GM21717 (cell line): Measurements from ENCODE around the gene HIRA.
"Not testable (repeated sequence)": the region's sequence is repeated elsewhere in the genome, so short reads cannot be mapped to it uniquely, and the experiment has no call there.

Source experiments
- ATAC-seq: cut with Tn5 transposase; IDR thresholded peaks from one replicate; pipeline ENCODE4 v1.9.1; 2021; ENCODE audit warnings: mild to moderate bottlenecking, moderate library complexity; ENCODE audit not compliant: unreplicated experiment

HIRA gene

GRCh38 chr22:19463491-19464469 is 32.2 kb upstream of the HIRA start:
- no peak for ATAC-seq

GRCh38 chr22:19463008-19463407 is 31.5 kb upstream of the HIRA start:
- ATAC-seq, result no peak

DNA sequence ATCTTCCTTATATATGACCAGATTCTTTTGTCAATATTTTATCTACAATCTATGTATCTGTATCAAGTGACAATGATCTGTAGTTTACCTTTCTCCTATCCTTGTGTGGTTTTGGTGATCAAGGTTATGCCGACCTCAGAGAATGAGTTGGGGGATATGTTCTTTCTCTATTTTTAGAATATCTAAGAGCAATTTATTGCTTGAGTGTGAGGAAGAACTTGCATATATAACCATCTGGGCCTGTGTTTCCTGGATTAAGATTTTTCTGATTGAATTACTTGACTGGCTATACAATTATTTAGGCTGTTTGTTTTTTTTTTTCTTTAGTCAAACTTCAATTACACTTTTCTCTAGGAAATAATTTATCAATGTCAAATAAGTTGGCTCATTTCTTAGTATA is 30.0 kb upstream of the HIRA start:
- ATAC-seq, result no peak

DNA sequence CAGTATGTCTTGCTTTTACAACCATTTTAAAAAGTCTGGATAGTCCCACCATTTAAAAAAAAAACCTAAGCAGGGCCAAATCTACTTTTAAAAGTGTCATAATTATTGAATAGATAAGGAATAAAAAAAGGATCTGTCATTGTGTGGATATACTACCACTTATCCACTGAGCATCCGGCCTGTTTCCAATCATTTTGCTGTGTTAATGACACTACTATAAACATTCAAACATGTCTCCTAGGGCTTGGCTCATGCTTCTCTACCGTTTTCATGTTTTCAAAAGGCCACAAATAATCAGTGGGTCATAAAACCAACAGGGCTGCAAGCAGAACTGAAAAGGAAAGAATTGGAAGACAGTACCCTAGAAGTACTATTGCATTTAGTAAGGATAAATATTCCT is 28.5 kb upstream of the HIRA start:
- no peak for ATAC-seq

GRCh38 chr22:19457828-19458428 is 26.4 kb upstream of the HIRA start:
- no peak for ATAC-seq

DNA sequence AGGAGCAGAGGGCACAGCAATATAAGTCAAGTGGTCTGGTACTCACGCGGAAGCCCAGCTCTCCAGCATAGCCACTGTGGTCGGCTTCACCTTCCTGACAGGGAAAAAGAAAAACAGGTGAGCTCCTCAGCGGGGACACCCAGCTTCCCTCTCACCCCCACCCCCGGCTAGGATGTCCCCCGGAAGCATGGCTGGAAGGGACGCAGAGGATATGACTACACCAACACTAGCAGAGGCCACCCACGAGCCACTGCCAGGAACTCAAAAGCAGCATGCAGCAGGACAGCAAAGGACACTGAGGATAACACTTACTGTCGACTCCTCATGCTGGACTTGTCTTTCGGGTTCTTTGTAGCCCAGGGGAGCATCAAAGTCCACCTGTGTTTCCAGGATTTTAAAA is 25.0 kb upstream of the HIRA start:
- ATAC-seq, result no peak

- no peak for ATAC-seq
These were observed 24.2 kb upstream of the HIRA start for GRCh38 chr22:19455585-19456370.

DNA sequence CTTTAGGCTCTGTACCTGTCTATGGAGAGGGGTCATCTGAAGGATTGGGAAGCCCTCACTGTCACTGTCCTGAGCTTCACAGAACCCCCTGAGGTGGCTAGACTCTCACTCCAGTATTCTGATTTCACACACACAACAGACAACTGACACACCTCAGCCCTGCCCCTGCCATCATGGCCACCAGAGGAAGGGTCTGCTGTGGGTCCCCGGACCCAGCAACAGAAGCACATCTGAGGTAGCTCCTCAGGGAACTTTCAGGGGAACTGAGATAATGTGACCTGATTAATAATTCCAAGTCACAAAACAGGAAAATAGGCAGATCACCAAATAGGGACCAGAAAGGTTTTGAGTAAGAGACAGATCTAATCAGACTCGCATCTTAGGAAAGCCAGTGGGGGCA is 23.5 kb upstream of the HIRA start:
- ATAC-seq, result no peak

DNA sequence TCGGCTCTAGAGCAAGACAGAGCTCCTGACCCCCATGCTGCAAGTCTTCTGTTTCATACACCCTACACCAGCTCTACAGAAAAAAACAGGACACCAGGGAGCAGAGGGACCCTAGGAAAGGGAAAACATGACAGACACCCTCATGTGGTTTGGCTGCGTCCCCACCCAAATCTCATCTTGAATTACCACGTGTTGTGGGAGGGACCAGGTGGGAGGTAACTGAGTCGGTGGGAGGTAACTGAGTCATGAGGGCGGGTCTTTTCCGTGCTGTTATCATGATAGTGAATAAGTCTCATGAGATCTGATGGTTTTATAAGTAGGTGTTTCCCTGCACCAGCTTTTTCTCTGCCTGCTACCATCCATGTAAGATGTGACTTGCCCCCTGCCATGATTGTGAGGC is 22.6 kb upstream of the HIRA start:
- ATAC-seq, result no peak

DNA sequence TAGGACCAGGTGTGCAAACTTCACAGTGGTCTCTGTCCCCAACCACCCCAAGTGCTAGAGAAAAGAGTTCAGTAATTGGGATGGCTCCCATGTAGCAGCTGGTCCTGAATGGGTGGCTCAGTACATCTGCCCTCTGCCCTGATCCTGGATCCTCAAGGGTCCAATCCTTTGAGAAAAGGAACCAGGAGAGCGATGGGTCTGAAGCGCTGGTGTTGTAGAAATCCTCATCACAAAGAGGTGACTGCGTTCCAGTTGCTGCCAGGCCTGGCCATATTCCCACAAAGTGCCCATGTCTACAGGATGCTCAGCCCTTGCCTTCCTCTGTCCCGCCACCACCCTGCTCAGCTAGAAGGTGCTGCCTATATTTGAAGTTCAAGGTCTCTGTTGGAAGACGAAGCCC is 22.2 kb upstream of the HIRA start:
- no peak for ATAC-seq

GRCh38 chr22:19451570-19451969 is 20.0 kb upstream of the HIRA start:
- ATAC-seq, result no peak

DNA sequence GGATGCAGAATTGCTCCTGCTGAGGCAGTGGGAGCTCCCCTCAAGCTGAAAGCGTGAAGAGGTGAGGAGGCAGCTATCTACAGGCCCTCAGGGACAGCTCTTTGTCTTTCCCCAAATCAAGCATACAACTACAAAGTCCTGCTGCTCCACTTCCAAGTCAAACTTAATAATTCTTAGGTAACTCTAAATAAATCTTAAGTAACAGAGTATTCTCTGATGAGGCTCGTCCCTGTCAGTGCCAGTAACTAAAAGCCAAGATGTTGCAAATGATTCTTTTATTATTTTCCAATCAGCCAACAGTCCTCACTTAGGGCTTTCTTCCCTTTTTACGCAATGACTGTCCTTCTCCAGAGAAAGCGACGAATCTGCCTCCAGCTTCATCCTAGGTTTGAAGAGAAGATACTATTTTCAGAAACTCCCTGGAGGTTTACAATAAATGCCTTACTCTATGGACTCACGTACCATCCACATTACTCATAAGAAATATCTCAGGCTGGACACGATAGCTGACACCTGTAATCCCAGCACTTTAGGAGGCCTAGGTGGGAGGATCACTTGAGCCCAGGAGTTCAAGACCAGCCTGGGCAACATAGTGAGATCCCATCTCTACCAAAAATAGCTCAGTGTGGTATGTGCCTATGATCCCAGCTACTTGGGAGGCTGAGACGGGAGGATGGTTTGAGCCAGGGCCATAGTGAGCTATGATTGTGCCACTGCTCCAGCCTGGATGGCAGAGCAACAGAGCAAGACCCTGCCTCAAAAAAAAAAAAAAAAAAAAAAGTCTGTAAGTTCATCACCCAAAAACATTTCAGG is 19.0 kb upstream of the HIRA start:
- ATAC-seq, result no peak

GRCh38 chr22:19449422-19449767 is 17.9 kb upstream of the HIRA start:
- ATAC-seq, result no peak

GRCh38 chr22:19448739-19449421 is 17.3 kb upstream of the HIRA start:
- no peak for ATAC-seq

- no peak for ATAC-seq
These were observed 16.6 kb upstream of the HIRA start for GRCh38 chr22:19448076-19448607.

DNA sequence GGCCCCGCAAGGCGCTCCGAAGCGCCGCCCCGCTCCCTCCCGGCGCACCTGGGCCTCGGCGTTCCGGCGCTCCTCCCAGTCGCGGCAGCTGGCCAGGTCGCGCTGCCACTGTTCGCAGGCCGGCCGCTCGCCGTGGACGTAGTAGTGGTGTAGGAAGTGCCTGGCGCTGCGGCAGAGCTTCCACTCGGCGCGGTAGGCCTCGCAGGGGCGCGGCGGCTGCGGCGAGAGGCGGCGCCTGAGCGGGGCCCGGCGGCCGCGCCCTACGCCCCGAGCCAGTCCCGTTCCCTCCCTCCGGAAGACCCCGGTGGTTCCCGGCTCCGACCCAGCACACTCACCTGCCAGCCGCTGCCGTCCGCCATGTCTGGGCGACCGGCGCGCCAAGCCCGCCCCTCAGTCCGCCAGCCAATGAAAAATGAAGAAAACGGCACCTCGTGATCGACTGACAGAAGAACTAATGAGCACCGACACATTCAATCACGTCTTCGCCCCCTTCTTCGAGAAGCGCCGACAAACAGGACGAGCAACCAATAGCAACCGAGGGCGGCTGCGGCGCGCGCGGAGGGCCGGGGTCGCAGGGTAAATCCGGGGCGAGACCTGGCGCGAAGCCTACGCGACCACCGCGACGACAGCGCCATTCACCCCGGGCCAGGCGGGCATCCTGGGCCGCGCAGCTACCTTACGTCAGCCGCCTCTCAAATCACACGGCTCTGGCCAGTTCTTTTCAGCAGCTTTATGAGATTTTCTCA is 16.0 kb upstream of the HIRA start, which contains the start of gene C22orf39:
Gene C22orf39, minus strand, starts transcription at position 382 of the 746 bp plus-strand sequence. Its CDS starts 23 bp downstream, at position 359.
- ATAC-seq, result peak; percentile 72

- ATAC-seq, result no peak
These were observed 15.2 kb upstream of the HIRA start for GRCh38 chr22:19446603-19447329.

- ATAC-seq, result not testable (repeated sequence)
These were observed 13.9 kb upstream of the HIRA start for GRCh38 chr22:19445279-19445982.
